GM21825 (cell line): Measurements from ENCODE around the gene NRXN2.

Source experiments
- ATAC-seq: cut with Tn5 transposase; IDR thresholded peaks from one replicate; pipeline ENCODE4 v1.9.1; 2021; ENCODE audit warnings: mild to moderate bottlenecking, moderate library complexity; ENCODE audit not compliant: unreplicated experiment

The NRXN2 gene

DNA sequence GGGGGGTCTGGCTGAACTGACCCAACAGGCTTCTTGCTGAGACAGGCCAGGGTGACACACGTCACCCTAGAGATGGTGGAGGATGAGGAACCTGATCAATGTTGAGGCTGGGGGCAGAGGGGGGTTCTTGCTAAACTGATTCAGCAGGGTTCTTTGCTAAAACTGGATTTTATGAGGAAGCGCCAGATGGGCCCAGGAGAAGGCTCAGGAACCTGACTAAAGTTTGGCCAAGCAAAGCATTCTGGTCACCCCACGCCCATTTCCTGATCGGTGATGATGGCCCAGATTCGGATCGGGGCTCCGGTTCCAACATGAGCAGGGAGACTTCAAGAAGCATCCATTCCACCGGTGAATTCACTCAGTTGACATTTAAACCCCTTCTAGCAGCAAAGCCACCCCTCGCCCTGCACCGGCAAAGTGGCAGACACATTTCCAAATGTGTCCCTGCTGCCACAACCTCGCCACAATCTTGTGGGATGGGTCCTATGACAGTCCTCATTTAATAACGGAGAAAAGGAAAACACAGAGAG, 166.2 kb downstream of the NRXN2 start:
- no peak for ATAC-seq
